ENCODE data around the gene TTC7B. TPM values are rescaled to one million over a fixed set of nuclear protein-coding genes. Genes with fewer than 3 reads are reported as not detected.

TTC7B gene
- total and polyA plus RNA-seq, 2 donors (not counting 1 experiment from before 2014, with no cell fraction given) = 18.8 to 37.5 TPM

GRCh38 chr14:90592655-90593054 lies 223.6 kb downstream of the TTC7B start:
- Histone ChIP-seq H3K9ac (ENCODE audit: insufficient read depth, low read length) (no peak overlapping the region), H3K27me3 (ENCODE audit: control insufficient read depth, insufficient read depth, low read length) (no peaks in the 10 kb centered on the region), H4K20me1 (ENCODE audit: control insufficient read depth, extremely low read depth, insufficient read depth, low read length) (no peaks in the 10 kb centered on the region), H3K4me2 (ENCODE audit: extremely low read depth, insufficient read depth, low read length) (no peak overlapping the region), H3K36me3 (ENCODE audit: control insufficient read depth, insufficient read depth, low read length) (no peaks in the 10 kb centered on the region), H3K9me3 (ENCODE audit: control insufficient read depth, insufficient read depth, low read depth, low read length) (no peaks in the 10 kb centered on the region), H3K79me2 (ENCODE audit: control insufficient read depth, insufficient read depth, low read length) (no peaks in the 10 kb centered on the region), H3K4me1 (ENCODE audit: control insufficient read depth, extremely low read depth, insufficient read depth, low read length) (no peaks in the 10 kb centered on the region), H3K4me3 (replicated peaks in 1 of 4; ENCODE audit: control extremely low read depth in 1 of 4, insufficient read depth in 1 of 4, low read depth in 3 of 4, low read length in 4 of 4) (no peak overlapping the region), H2AFZ (ENCODE audit: low read length) (no peak overlapping the region), H3K27ac (ENCODE audit: insufficient read depth, low read length) (no peak overlapping the region)
- DNase-seq (ENCODE audit: low read depth in 2 of 2) = no peak
- TF ChIP-seq EZH2 (IDR thresholded peaks at IDR 0.05; ENCODE audit: low read length, missing control alignments) = no peak
- no peak for TF ChIP-seq CTCF (conservative IDR thresholded peaks at IDR 0.05 in 1 of 2, IDR thresholded peaks at IDR 0.05 in 1 of 2; ENCODE audit: low read depth in 1 of 2, low read length in 2 of 2)

GRCh38 chr14:90587918-90588317 lies 228.3 kb downstream of the TTC7B start:
- Histone ChIP-seq H3K27ac (ENCODE audit: insufficient read depth, low read length) (no peak overlapping the region), H3K4me2 (ENCODE audit: extremely low read depth, insufficient read depth, low read length) (no peak overlapping the region), H4K20me1 (ENCODE audit: control insufficient read depth, extremely low read depth, insufficient read depth, low read length) (no peaks in the 10 kb centered on the region), H3K9me3 (ENCODE audit: control insufficient read depth, insufficient read depth, low read depth, low read length) (no peaks in the 10 kb centered on the region), H3K9ac (ENCODE audit: insufficient read depth, low read length) (no peak overlapping the region), H3K79me2 (ENCODE audit: control insufficient read depth, insufficient read depth, low read length) (no peaks in the 10 kb centered on the region), H3K36me3 (ENCODE audit: control insufficient read depth, insufficient read depth, low read length) (no peaks in the 10 kb centered on the region), H3K4me1 (ENCODE audit: control insufficient read depth, extremely low read depth, insufficient read depth, low read length) (no peaks in the 10 kb centered on the region), H3K4me3 (replicated peaks in 1 of 4; ENCODE audit: control extremely low read depth in 1 of 4, insufficient read depth in 1 of 4, low read depth in 3 of 4, low read length in 4 of 4) (no peak overlapping the region), H2AFZ (ENCODE audit: low read length) (no peak overlapping the region), H3K27me3 (ENCODE audit: control insufficient read depth, insufficient read depth, low read length) (no peaks in the 10 kb centered on the region)
- TF ChIP-seq CTCF (conservative IDR thresholded peaks at IDR 0.05 in 1 of 2, IDR thresholded peaks at IDR 0.05 in 1 of 2; ENCODE audit: low read depth in 1 of 2, low read length in 2 of 2) (no peak), EZH2 (IDR thresholded peaks at IDR 0.05; ENCODE audit: low read length, missing control alignments) (no peak)
- no peak for DNase-seq (ENCODE audit: low read depth in 2 of 2)

DNA sequence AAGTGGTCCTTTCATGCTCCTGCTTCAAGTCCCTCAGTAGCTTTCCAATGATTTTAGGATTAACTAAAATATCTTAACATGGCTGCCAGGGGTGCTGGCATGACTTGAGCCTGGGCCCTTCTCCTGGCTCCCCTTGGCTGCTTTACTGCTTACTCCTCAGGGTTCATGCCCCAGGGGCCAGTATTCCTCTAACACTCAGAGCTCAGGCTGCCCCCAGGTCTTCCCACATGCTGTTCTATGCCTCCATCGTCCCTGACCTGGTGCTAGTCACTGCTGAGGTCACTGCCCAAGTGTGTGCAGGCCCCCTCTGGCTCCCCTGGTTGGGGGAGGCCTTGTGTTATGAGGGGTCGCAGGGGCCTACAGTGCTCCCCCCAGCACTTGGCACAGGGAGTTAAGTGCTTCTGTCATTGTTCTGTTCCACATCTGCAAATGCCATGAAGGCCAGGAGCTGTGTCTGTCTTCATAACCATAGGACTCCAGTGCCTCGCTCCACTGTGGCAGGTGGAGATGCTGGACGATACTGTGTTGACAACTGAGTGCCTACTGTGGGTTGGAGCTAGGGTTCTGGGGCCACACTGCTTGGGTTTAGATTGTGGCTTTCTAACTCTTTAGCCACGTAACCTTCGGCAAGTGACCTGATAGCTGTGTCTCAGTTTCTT lies 228.8 kb downstream of the TTC7B start:
- Histone ChIP-seq H4K20me1 (ENCODE audit: control insufficient read depth, extremely low read depth, insufficient read depth, low read length) (no peaks in the 10 kb centered on the region), H2AFZ (ENCODE audit: low read length) (no peak overlapping the region), H3K36me3 (ENCODE audit: control insufficient read depth, insufficient read depth, low read length) (no peaks in the 10 kb centered on the region), H3K4me1 (ENCODE audit: control insufficient read depth, extremely low read depth, insufficient read depth, low read length) (no peaks in the 10 kb centered on the region), H3K4me3 (replicated peaks in 1 of 4; ENCODE audit: control extremely low read depth in 1 of 4, insufficient read depth in 1 of 4, low read depth in 3 of 4, low read length in 4 of 4) (no peak overlapping the region), H3K9ac (ENCODE audit: insufficient read depth, low read length) (no peak overlapping the region), H3K4me2 (ENCODE audit: extremely low read depth, insufficient read depth, low read length) (no peak overlapping the region), H3K9me3 (ENCODE audit: control insufficient read depth, insufficient read depth, low read depth, low read length) (no peaks in the 10 kb centered on the region), H3K27ac (ENCODE audit: insufficient read depth, low read length) (no peak overlapping the region), H3K27me3 (ENCODE audit: control insufficient read depth, insufficient read depth, low read length) (no peaks in the 10 kb centered on the region), H3K79me2 (ENCODE audit: control insufficient read depth, insufficient read depth, low read length) (no peaks in the 10 kb centered on the region)
- TF ChIP-seq CTCF (conservative IDR thresholded peaks at IDR 0.05 in 1 of 2, IDR thresholded peaks at IDR 0.05 in 1 of 2; ENCODE audit: low read depth in 1 of 2, low read length in 2 of 2) (no peak), EZH2 (IDR thresholded peaks at IDR 0.05; ENCODE audit: low read length, missing control alignments) (no peak)
- no peak for DNase-seq (ENCODE audit: low read depth in 2 of 2)

Measured in fibroblast of lung (primary cell).